ENCODE measurements around the gene VRK1.

VRK1 gene

DNA sequence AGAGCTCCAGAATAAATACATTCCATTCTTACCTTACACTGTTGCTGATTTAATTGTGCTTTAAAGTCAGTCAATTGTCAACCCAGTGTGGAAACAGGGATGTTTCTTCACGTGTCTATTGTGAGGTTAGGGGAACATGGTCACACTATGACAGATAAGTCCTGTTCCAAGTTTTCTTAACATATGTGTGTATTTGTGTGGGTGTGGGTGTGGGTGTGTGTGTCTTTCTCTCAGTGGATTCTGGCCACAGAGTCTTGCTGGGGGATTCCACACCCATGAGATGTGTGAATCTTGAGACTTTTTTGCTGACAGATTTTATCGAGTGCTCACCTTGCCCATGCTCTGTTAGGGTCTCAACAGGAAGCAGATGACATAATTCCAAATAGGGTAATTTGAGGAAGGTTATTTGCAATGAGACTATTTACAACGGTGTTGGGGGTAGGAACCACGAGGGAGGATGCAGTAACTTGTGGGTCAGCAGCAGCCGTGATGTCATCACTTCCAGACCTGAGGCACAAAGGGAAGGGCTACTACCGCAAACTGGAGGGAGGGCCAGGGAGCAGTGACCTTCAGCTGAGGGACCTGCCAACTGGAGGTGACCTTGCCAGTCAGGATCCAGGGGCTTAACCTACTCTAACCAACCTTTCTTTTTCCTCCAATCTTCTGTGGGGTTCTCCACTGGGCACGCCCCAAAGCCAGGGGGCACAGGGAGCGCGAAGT lies 1.9 kb upstream of the VRK1 start:
- ATAC-seq (replicated peaks; ENCODE audit: extremely low read depth, poor library complexity, severe bottlenecking) (no peak), DNase-seq (ENCODE audit: low spot score in 2 of 2) (no peak)
- H3K9me3 Mint-ChIP-seq, result no peaks in the 10 kb centered on the region
- peaks cover 25% of the 10 kb centered on the region for H3K27me3 Mint-ChIP-seq
- H3K4me3 Mint-ChIP-seq, result no peak overlapping the region
- no peak overlapping the region for H3K27ac Mint-ChIP-seq (ENCODE audit: low read depth)
- peaks cover 23% of the 10 kb centered on the region for H3K4me1 Mint-ChIP-seq
- peaks cover 3% of the 10 kb centered on the region for H3K36me3 Mint-ChIP-seq (ENCODE audit: insufficient read depth)

DNA sequence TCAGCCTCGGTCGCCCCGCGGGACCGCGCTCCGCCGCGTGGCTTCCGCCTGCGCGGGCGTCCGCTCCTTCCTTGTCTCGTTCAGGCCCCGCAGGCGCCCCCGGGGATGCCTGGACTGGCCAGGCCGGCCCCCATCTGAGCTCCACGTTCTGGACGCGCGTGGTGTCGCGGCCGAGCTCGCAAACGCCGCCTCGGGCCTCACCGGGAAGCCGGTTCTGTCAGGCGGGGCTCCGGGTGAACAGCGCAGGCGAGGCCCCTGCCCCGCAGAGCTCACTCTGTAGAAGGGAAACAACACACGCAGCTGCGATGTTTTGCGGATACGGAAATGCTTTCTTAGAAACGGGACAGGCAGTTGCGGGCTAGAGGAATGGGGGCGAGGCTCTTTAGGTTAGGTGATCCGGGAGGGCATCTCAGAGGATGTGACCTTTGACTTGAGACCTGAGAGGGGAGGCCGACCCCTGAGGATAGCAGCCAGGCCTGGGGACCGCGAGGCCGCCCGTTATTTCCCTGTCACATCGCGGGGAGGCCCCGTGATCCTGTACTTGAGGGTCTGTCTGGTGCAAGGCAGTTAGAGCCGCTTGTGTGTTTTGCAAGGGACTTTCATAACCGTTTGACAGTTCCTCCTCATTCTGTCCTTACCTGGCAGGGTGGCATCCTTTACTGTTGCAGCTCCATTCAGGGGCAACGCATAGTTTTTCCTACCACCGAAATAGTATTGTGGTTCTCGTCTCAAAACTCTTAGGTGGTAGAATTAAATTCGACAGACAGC lies 584 bp downstream of the VRK1 start:
- Mint-ChIP-seq H3K27me3 (peaks cover 22% of the 10 kb centered on the region), H3K9me3 (no peaks in the 10 kb centered on the region), H3K27ac (ENCODE audit: low read depth) (peak overlapping the region; percentile 77), H3K4me1 (peaks cover 25% of the 10 kb centered on the region), H3K4me3 (peak overlapping the region; percentile 82), H3K36me3 (ENCODE audit: insufficient read depth) (peaks cover 3% of the 10 kb centered on the region)
- ATAC-seq (replicated peaks; ENCODE audit: extremely low read depth, poor library complexity, severe bottlenecking), result peak; percentile 53
- DNase-seq (ENCODE audit: low spot score in 2 of 2), result peak; percentile 25 to 38

DNA sequence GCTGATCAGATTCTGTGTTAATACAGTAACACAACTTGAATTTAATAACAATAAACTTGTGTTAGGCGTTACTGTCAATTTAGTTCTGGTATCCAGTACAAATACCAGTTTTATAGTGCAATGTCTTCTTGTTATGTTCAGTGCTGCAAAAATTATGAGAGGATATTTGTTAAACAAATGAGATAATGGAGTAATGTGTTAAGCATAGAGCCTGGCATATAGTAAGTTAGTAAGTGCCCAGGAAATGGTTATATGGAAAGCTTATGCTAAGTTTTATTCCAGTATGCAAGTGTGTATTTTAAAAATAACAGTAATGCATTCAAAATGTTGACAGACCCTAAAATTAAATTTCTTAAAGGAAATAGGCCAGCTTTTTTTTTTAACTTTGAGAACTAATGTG lies 1.8 kb downstream of the VRK1 start:
- Mint-ChIP-seq H3K9me3 (no peaks in the 10 kb centered on the region), H3K27me3 (peaks cover 14% of the 10 kb centered on the region), H3K4me3 (peak overlapping the region; percentile 82), H3K4me1 (peaks cover 32% of the 10 kb centered on the region), H3K27ac (ENCODE audit: low read depth) (no peak overlapping the region), H3K36me3 (ENCODE audit: insufficient read depth) (peaks cover 3% of the 10 kb centered on the region)
- ATAC-seq (replicated peaks; ENCODE audit: extremely low read depth, poor library complexity, severe bottlenecking) (no peak), DNase-seq (ENCODE audit: low spot score in 2 of 2) (no peak)

DNA sequence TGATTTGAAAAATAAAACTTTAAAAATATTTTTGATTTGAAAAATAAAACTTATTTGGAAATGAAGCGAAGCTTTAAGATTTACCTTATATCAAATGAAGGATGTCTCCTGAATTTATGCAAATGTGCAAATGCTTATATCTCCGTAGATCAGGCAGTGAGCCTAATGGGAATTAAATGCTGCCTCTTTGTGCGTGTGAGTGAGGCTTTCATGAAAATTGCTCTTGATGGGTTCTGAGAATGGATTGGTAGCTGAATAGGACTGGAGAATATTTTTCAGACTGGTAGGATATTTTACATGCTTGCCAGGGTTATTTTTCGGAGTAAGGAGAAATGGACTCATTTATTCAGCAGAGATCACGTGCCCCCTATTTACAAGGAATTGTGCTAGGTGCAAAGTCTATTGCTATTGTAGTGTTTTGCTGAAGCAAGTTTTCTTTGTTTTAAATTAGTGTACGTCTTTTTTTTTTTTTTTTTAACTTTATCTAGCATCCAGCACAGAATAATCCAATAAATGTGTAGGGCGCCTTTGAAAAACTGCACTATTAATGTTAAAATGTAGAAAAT lies 2.4 kb downstream of the VRK1 start:
- peaks cover 3% of the 10 kb centered on the region for H3K36me3 Mint-ChIP-seq (ENCODE audit: insufficient read depth)
- no peak overlapping the region for H3K4me3 Mint-ChIP-seq
- no peak for ATAC-seq (replicated peaks; ENCODE audit: extremely low read depth, poor library complexity, severe bottlenecking)

DNA sequence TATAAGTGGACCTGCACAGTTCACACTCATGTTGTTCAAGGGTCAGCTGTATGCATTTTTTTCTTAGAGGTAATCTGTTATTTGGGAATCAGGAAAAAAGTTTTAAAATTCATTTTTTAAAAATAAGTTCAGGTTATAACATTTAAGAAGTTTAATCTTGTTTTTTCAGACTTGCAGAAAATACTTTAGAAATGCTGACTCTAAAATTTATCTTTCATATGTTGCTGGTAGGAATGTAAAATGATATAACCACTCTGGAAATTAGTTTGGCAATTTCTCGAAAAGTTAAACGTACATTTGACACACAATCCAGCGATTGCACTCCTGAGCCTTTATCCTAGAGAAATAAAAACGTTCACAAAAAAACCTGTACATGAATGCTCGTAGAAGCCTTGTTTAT lies 4.7 kb downstream of the VRK1 start:
- Mint-ChIP-seq H3K4me1 (peaks cover 59% of the 10 kb centered on the region), H3K27me3 (no peaks in the 10 kb centered on the region), H3K4me3 (no peak overlapping the region), H3K9me3 (no peaks in the 10 kb centered on the region), H3K27ac (ENCODE audit: low read depth) (no peak overlapping the region), H3K36me3 (ENCODE audit: insufficient read depth) (peaks cover 3% of the 10 kb centered on the region)
- ATAC-seq (replicated peaks; ENCODE audit: extremely low read depth, poor library complexity, severe bottlenecking), result no peak
- no peak for DNase-seq (ENCODE audit: low spot score in 2 of 2)

More for the DNA sequence above, 2.4 kb downstream of the VRK1 start:
- Mint-ChIP-seq H3K27ac (ENCODE audit: low read depth) (no peak overlapping the region), H3K4me1 (peaks cover 38% of the 10 kb centered on the region), H3K9me3 (no peaks in the 10 kb centered on the region), H3K27me3 (peaks cover 13% of the 10 kb centered on the region)
- no peak for DNase-seq (ENCODE audit: low spot score in 2 of 2)

DNA sequence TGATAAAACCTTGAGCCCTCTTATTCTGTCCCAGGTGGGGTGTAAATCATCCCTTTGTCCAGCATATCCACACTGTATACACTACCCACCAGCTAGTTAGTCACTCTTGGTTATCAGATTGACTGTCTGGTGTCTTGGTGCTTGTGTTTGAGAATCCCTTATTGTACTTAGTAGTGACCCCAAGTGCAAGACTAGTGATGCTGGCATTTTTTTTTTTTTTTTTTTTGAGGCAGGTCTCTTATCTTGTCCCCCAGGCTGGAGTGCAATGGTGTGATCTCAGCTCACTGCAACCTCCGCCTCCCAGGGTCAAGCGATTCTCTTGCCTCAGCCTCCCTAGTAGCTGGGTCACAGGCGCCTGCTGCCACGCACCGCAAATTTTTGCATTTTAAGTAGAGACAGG lies 5.8 kb downstream of the VRK1 start:
- Mint-ChIP-seq H3K9me3 (no peaks in the 10 kb centered on the region), H3K27ac (ENCODE audit: low read depth) (no peak overlapping the region), H3K4me3 (no peak overlapping the region), H3K36me3 (ENCODE audit: insufficient read depth) (no peaks in the 10 kb centered on the region), H3K27me3 (no peaks in the 10 kb centered on the region), H3K4me1 (peaks cover 64% of the 10 kb centered on the region)
- no peak for ATAC-seq (replicated peaks; ENCODE audit: extremely low read depth, poor library complexity, severe bottlenecking)
- no peak for DNase-seq (ENCODE audit: low spot score in 2 of 2)

DNA sequence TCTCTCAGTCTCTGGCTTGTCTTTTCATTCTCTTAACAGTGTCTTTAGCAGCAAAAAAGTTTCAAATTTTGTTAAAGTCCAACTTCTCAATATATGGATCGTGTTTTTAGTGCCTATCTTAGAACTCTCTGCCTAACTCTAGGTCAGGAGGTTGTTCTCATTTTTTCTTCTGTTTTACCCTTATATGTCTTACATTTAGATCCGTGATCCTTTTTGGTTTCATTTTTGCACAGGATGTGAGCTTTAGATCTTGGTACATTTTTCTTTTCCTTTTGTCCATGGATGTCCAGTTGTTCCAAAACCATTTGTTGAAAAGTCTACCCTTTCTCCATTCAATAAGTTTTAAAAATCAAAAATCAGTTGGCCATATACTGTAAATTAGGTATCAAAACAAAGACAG lies 6.8 kb downstream of the VRK1 start:
- Mint-ChIP-seq H3K4me1 (peaks cover 61% of the 10 kb centered on the region), H3K27ac (ENCODE audit: low read depth) (peak overlapping the region; percentile 23), H3K36me3 (ENCODE audit: insufficient read depth) (no peaks in the 10 kb centered on the region), H3K27me3 (no peaks in the 10 kb centered on the region), H3K9me3 (no peaks in the 10 kb centered on the region), H3K4me3 (no peak overlapping the region)
- no peak for ATAC-seq (replicated peaks; ENCODE audit: extremely low read depth, poor library complexity, severe bottlenecking)
- DNase-seq (ENCODE audit: low spot score in 2 of 2), result no peak

DNA sequence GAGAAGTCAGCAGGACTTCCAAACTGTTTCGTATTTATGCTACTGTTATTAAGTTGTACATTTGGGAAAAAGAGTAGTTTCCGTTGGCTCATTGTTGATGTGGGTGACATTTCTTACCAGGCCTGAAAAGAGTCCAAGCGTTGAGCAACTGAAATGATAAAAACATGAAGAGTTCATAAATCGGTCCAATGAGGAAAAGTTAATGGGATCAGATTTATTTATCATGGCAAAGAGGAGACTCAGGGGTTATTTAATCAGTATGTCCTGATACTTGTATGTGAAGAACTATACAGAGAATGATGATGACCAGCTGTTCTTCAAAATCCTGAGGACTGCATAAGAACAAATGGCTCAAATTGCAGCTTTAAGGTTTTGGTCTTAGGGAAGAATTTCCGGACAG lies 7.7 kb downstream of the VRK1 start:
- H3K27ac Mint-ChIP-seq (ENCODE audit: low read depth), result no peak overlapping the region
- peaks cover 59% of the 10 kb centered on the region for H3K4me1 Mint-ChIP-seq
- H3K9me3 Mint-ChIP-seq, result no peaks in the 10 kb centered on the region
- DNase-seq (ENCODE audit: low spot score in 2 of 2), result no peak
- H3K27me3 Mint-ChIP-seq, result no peaks in the 10 kb centered on the region
- no peak overlapping the region for H3K4me3 Mint-ChIP-seq
- no peaks in the 10 kb centered on the region for H3K36me3 Mint-ChIP-seq (ENCODE audit: insufficient read depth)
- no peak for ATAC-seq (replicated peaks; ENCODE audit: extremely low read depth, poor library complexity, severe bottlenecking)

DNA sequence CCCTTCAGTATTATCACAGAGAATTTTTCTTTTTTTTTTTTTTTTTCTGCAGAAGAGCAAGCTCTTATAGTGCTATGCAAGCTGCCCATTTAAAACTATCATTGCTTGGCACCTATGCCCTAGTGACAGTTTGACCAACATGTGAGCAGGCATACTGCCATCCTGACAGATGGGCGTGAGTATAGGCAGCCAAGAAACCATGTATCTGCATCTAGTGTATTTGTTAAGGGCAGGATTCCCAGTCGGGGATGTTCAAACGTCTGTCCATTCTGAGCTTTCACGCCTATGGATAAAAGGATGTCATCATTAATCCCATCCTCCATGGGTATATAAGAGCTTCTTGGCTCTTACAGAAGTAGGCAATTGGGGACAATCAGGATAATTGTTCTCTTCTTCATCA lies 8.8 kb downstream of the VRK1 start:
- no peak for DNase-seq (ENCODE audit: low spot score in 2 of 2)
- peaks cover 55% of the 10 kb centered on the region for H3K4me1 Mint-ChIP-seq
- no peak for ATAC-seq (replicated peaks; ENCODE audit: extremely low read depth, poor library complexity, severe bottlenecking)
- no peaks in the 10 kb centered on the region for H3K9me3 Mint-ChIP-seq
- H3K4me3 Mint-ChIP-seq, result no peak overlapping the region
- no peaks in the 10 kb centered on the region for H3K36me3 Mint-ChIP-seq (ENCODE audit: insufficient read depth)
- H3K27me3 Mint-ChIP-seq, result no peaks in the 10 kb centered on the region
- no peak overlapping the region for H3K27ac Mint-ChIP-seq (ENCODE audit: low read depth)

DNA sequence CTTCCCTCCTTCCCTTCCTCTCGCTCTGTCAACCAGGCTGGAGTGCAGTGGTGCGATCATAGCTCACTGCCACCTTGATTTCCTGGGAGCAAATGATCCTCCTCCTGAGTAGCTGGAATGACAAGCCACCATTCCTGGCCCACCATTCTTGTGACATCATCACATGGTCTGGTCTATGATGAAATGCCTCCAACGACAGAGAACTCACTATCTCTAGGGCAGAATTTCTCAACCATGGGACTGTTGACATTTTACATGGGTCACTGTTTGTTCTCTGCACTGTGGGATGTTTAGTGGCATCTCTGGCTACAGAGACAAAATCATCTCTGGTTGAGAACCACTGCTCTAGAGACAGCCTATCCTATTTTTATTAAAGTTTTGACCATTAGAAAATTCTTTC lies 9.7 kb downstream of the VRK1 start:
- no peaks in the 10 kb centered on the region for H3K9me3 Mint-ChIP-seq
- no peaks in the 10 kb centered on the region for H3K36me3 Mint-ChIP-seq (ENCODE audit: insufficient read depth)
- DNase-seq (ENCODE audit: low spot score in 2 of 2) (no peak), ATAC-seq (replicated peaks; ENCODE audit: extremely low read depth, poor library complexity, severe bottlenecking) (no peak)
- no peaks in the 10 kb centered on the region for H3K27me3 Mint-ChIP-seq
- H3K27ac Mint-ChIP-seq (ENCODE audit: low read depth), result no peak overlapping the region
- H3K4me3 Mint-ChIP-seq, result no peak overlapping the region
- H3K4me1 Mint-ChIP-seq, result peaks cover 64% of the 10 kb centered on the region

DNA sequence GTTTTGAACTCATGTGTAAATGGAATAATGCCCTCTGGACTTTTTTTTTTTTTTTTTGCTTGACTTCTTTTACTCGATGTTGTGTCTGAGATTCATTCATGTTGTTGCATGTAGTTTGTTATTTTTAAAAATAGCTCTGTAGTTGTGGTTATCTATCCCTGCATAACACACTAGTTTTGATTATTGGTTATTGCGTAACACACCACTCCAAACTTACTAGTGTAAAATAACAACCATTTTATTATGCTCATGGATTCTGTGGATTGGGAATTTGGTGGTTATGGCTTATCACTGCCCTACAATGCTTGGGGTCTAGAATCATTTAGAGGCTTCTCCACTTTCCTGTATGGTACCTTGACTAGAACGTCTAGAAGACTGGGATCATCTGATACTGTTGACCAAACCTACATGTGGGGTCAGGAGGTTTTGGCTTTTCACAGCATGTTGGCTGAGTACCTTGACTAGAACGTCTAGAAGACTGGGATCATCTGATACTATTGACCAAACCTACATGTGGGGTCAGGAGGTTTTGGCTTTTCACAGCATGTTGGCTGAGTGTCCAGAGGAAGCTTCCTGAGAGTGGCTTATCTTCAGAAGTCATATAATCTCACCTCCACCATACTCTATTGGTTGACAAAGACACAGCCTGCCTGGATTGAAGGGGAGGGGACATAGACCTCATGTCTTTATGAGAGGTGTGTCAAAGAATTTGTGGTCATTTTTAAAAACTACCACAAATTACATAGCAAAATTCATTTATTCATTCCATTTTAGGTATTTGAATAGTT lies 11.6 kb downstream of the VRK1 start:
- H3K27me3 Mint-ChIP-seq, result no peaks in the 10 kb centered on the region
- no peak for ATAC-seq (replicated peaks; ENCODE audit: extremely low read depth, poor library complexity, severe bottlenecking)
- H3K9me3 Mint-ChIP-seq, result no peaks in the 10 kb centered on the region
- DNase-seq (ENCODE audit: low spot score in 2 of 2), result no peak
- no peak overlapping the region for H3K4me3 Mint-ChIP-seq
- peaks cover 69% of the 10 kb centered on the region for H3K4me1 Mint-ChIP-seq
- no peak overlapping the region for H3K27ac Mint-ChIP-seq (ENCODE audit: low read depth)
- H3K36me3 Mint-ChIP-seq (ENCODE audit: insufficient read depth), result no peaks in the 10 kb centered on the region

DNA sequence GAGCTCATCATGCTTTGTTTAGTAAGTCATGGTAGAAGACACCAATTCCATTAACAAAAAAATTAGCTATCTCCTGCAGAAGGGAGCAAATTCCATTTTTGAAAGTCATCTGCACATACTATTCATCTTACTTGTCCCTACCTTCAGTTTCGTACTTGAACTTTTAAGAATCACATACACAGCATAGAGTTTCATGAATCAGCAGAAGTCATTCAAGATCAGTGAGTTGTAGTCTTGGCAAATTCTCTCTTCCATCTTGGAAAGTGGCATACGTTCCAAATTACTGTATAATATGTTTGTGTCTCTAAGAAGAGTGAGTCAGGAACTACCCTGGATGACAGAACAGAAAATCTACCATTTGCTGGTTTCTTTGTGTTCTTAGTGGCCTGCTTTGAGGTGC lies 14.1 kb downstream of the VRK1 start:
- DNase-seq (ENCODE audit: low spot score in 2 of 2) (no peak), ATAC-seq (replicated peaks; ENCODE audit: extremely low read depth, poor library complexity, severe bottlenecking) (no peak)
- Mint-ChIP-seq H3K4me1 (peaks cover 53% of the 10 kb centered on the region), H3K27me3 (no peaks in the 10 kb centered on the region), H3K27ac (ENCODE audit: low read depth) (no peak overlapping the region), H3K36me3 (ENCODE audit: insufficient read depth) (no peaks in the 10 kb centered on the region), H3K4me3 (no peak overlapping the region), H3K9me3 (no peaks in the 10 kb centered on the region)
